M059J (cell line): ENCODE results near the gene ZEB2. TPM values are rescaled to one million over a fixed set of nuclear protein-coding genes. Genes with fewer than 3 reads are reported as not detected.
"Not testable (repeated sequence)": the region's sequence is repeated elsewhere in the genome, so short reads cannot be mapped to it uniquely, and the experiment has no call there.

Experiments used
- DNase-seq: peaks from one replicate; pipeline ENCODE4 v3.0.0-alpha.2; 2012; ENCODE audit warnings: low read depth
- total RNA-seq: library from RNA; depleted of rRNA; stranded (reverse); fragments of >200 nt; shearing (Covaris generic); gene quantifications from 2 replicates; pipeline ENCODE4 v1.2.3, GENCODE V29; 2014

The ZEB2 gene
- total RNA-seq, 1 experiment from 2014 or later: 15.9 TPM

- DNase-seq: no peak
Measured at GRCh38 chr2:144385381-144385780, 134.5 kb downstream of the ZEB2 start.

GRCh38 chr2:144383571-144384100, 136.3 kb downstream of the ZEB2 start:
- DNase-seq: no peak

- no peak for DNase-seq
Measured at GRCh38 chr2:144382849-144383248, 137.1 kb downstream of the ZEB2 start.

- no peak for DNase-seq
Measured at GRCh38 chr2:144381716-144382115, 138.2 kb downstream of the ZEB2 start.

- DNase-seq: no peak
Measured at GRCh38 chr2:144379851-144380311, 140.0 kb downstream of the ZEB2 start.

GRCh38 chr2:144378551-144378950, 141.4 kb downstream of the ZEB2 start:
- no peak for DNase-seq

GRCh38 chr2:144377914-144378313, 142.0 kb downstream of the ZEB2 start:
- peak; percentile 32 for DNase-seq

- DNase-seq: no peak
Measured at GRCh38 chr2:144376926-144377325, 143.0 kb downstream of the ZEB2 start.

GRCh38 chr2:144376460-144376859, 143.5 kb downstream of the ZEB2 start:
- no peak for DNase-seq

- DNase-seq: peak; percentile 18
Measured at GRCh38 chr2:144374163-144374661, 145.7 kb downstream of the ZEB2 start.

- no peak for DNase-seq
Measured at GRCh38 chr2:144372410-144373080, 147.4 kb downstream of the ZEB2 start.

GRCh38 chr2:144370937-144371584, 148.9 kb downstream of the ZEB2 start:
- peak; percentile 34 for DNase-seq

GRCh38 chr2:144369416-144369815, 150.5 kb downstream of the ZEB2 start:
- no peak for DNase-seq

- no peak for DNase-seq
Measured at GRCh38 chr2:144366825-144367429, 153.0 kb downstream of the ZEB2 start.

GRCh38 chr2:144364944-144365738, 154.8 kb downstream of the ZEB2 start:
- DNase-seq: peak; percentile 92

GRCh38 chr2:144364247-144364646, 155.7 kb downstream of the ZEB2 start:
- not testable (repeated sequence) for DNase-seq

GRCh38 chr2:144362401-144362800, 157.5 kb downstream of the ZEB2 start:
- DNase-seq: peak; percentile 36

GRCh38 chr2:144361742-144362141, 158.2 kb downstream of the ZEB2 start:
- DNase-seq: no peak

- DNase-seq: no peak
Measured at GRCh38 chr2:144359684-144360083, 160.2 kb downstream of the ZEB2 start.

GRCh38 chr2:144358979-144359541, 160.9 kb downstream of the ZEB2 start:
- peak; percentile 65 for DNase-seq

- no peak for DNase-seq
Measured at GRCh38 chr2:144358374-144358964, 161.4 kb downstream of the ZEB2 start.
